GM18867 (cell line): ENCODE results near the gene CRACDL.

Experiments
- ATAC-seq: cut with Tn5 transposase; IDR thresholded peaks from one replicate; pipeline ENCODE4 v1.9.1; 2021; ENCODE audit warnings: mild to moderate bottlenecking, moderate library complexity; ENCODE audit not compliant: unreplicated experiment

Gene CRACDL

DNA sequence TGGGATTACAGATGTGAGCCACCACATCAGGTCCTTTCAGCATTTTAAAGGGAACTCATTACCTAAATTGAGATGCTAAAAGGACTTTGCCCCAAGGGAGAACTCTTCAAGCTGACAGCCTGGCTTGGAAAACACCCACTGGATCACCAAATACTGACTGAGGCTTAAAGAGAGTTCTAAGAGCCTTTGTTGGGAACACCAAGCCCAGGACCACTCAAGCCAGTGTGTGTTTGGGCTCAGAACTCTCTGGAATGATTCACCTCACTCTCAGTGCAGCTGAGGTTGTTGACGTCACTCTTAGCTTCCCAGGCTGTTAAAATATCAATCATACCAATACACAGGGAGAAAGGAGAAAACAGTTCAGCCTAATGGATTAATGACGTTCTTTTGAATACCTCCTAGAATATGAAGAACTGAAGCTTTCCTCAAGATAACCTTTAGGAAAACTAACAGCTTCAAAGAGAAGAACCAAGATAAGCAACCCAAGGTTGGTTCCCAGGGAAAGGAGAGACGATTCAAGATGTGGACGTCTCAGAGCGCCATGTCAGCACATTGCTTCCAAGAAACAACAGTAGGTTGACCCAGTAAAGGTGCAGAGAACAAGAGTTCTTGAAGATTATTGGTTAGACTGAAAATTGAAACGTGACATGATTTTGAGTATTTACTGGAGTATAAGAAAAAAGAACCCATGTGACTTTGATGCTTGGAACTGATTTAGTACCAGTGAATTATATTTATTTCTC is 157.1 kb downstream of the CRACDL start:
- ATAC-seq = no peak

DNA sequence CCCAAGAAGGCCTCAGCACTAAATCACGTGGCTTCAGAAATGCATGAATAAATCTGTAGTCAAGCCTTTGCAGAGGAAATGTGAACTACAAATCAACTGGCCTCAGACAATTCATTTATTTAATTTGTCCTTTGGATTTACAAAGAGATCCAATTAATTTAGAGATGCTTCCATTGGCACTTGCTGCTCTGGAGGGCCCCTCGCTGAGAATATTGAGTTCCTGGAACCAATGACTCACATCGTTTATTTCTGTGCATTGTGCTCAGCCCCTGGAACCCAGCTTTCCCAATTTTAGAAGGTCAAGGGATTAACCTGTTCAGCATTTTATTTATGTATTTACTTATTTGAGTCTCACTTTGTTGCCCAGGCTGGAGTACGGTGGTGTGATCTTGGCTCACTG is 157.9 kb downstream of the CRACDL start:
- no peak for ATAC-seq

DNA sequence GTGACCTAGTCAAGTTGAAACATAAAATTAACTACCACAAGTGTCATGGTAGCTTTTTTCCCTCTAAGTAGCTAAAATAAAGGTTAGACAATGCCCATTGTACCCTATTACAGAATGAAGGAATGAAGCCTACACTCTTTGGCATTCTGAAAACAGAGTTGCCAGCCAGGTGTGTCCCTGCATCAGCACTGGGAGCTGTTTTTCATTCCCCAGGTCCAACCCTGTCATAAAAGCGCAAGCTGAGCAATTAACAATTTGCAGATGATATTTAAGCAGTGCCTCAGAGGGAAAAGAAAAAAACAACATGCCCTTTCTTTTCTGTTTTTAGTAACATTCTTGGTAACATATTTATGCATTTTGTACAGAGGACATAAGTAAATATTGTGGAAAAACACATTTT is 158.3 kb downstream of the CRACDL start:
- no peak for ATAC-seq

DNA sequence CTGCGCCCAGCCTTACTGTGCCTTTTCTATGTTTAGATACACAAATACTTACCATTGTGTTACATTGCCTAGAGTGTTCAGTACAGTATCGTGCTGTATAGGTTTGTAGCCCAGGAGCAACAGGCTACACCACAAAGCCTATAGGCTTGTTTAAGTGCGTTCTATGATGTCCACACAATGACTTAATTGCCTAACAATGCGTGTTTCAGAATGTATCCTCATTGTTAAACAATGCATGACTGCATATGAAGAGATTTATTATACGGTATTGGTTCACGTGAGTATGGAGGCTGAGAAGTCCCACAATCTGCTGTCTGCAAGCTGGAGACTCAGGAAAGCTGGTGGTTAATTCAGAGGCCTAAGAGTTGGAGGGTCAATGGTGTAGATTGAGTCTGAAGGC is 158.9 kb downstream of the CRACDL start:
- no peak for ATAC-seq

DNA sequence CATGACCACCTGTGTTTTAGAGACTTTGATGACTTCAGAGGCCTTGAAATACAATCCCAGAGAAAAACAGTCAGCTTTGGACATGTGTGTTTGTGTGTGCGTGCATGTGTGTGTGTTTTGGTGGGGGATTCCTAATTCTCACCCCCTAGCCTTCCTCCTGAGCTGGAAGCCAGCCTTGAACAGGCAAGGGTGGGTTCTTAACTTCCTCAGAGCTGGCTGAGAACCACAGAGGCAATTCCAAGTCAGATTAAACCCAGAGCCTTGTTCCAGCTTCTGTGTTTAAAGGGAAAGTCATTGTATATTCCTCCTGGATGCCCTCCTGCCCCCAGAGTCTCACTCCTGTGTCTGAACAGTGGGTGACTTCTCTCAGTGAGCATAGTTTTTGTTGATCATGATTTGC is 159.9 kb downstream of the CRACDL start:
- no peak for ATAC-seq

DNA sequence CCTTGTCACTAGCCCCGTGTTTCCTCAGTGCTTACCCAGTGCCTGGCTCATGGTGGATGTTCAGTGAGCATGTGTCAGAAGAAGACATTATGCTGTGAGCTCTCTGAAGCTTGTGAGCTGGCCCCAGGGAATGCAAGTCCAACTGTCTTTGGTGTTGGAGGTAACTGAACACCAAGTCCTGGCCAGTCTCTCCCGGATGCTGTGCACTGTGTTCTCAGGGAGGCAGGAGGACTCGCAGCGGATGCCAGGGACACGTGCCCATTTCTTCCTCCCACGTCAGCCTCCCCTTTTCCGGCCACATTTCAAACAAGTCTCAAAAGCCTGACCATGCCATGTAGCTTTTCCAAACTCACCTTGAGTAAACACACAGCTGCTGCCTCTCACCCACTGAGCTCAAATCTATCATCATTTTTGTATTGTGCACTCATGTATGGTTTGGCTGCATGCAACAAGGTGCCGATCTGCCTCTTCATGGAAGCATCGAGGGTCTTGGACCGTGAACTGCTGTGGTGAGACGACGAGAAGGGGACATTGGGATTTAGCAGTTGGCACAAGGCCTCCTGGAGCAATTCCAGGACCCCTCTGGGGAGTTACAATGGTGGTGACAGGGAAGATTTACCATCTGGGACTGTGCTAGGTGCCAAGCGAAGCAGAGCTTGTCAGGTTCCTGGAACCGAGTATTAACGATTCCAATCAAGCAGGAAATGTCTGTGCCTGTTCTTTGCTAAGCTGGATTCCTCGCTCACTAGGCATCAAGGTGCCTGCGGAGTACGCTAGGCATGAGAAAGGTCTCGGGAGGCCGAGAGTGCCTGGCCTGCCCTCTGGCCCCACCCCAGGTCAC is 160.7 kb downstream of the CRACDL start:
- ATAC-seq = no peak

DNA sequence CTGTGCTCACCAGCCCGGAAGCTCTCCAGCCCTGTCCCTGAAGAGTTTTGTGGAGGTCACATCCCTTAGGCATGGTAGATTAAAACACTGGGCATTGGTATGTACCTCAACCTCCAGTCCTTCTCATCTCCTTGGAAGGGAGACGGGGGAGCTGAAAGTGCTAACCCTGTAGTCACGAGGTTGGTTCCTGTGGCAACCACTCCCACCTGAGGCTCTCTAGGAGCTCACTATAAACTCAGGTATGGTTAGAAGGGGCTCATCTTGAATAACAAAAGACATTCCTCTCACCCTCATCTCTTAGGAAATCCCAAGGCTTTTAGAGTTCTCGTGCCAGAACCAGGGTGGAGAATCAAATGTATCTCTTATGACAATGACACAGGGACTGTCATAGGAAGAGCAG is 162.1 kb downstream of the CRACDL start:
- no peak for ATAC-seq

DNA sequence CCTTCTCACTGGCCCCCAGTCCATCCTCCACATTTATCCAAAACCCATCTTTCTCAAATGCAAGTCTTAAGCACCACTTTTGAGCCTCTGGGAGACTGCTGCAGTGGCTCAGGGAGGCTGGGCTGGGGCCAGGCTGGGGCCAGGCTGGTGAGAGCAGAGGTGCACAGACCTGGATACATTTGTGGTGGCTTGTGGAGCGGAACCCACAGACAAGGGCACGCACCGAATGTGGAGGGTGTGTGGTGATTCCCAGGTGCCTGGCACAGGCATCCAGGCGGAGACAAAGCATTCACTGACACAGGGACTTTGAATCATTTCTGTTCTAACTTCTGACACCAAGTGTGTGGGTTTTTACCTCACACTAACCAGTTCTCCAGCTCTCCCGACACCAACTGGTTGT is 162.9 kb downstream of the CRACDL start:
- no peak for ATAC-seq

DNA sequence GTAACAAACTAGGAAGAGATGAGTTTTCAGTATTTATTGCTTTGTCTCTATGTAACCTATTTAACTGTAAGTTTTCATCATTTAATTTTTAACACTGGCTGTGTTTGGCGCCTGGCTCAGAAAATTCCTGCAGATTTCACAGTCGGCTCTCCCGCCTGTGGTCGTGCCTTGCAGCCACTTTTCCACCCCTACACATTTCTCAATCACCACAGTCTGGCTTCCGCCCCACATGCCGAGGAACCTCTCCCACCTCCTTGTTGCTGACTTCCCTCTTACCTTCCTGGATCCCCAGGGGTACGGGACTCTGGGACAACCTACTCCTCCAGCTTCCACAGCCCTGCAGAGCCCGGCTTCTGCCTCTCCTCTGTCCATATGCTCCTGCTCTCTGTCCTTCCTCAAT is 163.5 kb downstream of the CRACDL start:
- no peak for ATAC-seq

DNA sequence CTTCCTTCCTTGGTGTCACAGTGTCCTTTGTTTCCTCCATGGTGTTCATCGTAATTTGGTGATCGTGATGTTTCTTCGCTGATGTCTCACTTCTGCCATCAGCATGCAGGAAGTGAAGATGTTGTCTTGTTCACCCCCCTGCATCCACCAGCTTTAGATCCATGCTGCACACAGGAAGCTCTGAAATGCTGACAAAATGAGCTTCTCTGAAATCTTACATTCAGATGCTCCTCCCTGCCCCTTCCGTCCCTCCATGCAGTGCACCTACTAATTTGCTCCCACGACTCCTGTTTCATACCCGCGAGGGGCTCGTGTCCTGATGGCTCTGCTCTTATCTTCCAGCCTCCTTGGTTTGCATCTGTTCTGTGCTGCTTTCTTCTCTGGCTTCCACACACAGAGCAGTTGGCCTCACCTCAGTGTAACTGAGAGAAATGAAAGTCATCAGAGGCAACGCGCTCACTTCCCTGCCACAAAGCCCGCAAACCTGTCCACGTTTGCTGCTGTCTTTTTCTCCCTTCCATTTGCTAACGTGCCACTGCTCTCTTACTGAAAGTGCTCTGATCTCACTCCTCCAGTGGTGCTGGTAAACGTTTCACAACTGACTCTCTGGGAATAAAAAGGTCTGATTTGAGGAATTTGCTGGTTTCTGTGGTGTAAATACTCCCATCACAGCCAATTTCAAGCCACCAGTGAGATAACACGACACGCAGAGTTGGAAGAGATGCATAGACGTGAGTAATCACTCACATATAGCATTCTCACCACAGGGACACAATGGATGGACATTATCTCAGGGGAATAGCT is 164.1 kb downstream of the CRACDL start:
- ATAC-seq = peak; percentile 57

DNA sequence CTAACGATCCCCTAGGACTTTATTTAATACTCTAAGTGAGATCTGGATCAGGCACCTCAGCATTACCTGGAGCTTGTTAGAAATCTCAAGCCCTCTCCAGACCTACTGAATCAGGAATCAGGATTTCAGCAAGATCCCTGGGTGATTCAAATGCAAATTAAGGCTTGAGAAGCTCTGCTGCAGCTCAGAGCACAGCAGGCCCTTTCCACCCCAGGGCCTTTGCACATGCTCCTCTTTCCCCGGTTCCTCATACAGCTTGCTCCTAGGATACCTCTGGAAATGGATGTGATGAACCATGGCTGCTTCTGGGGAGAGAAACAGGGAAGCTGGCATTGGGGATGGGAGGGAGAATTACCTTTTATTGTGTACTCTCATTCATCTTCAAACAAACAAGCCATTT is 164.8 kb downstream of the CRACDL start:
- no peak for ATAC-seq

DNA sequence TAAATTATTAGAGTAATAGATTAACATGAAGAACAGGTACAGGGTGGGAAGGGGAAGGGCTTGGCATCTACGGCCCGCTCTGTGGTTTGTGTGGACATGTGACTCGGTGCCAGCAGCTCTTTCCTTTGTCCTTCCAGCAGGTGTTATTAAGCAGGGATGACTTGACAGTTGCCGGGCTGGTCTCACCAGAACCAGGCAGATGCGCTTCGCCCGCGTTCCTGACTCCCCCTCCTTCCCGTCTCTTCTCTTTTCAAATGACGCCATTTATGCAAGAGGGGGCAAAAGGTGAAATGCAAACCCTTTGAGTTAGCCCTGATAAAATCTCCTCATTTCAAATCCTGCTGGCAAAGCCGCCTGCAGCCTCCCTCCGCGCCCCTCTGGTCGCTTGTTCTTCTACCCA is 166.2 kb downstream of the CRACDL start:
- no peak for ATAC-seq

DNA sequence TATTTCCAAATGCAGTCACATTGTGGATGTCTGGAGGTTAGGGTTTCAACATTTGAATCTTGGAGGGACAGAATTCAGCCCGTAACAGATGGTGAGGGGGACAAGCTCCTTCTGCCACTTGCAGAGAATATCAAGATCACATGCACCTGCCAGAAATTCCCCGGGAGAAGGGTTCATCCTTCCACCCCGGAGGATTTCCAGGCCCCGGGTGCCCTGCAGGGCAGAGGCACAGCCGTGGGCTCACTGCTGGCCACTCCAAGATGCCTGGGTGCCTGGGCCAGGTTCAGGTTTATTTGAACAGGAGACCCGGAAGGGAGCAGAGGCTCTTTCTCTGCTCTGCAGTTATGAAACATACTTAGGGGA is 166.9 kb downstream of the CRACDL start:
- ATAC-seq = no peak

DNA sequence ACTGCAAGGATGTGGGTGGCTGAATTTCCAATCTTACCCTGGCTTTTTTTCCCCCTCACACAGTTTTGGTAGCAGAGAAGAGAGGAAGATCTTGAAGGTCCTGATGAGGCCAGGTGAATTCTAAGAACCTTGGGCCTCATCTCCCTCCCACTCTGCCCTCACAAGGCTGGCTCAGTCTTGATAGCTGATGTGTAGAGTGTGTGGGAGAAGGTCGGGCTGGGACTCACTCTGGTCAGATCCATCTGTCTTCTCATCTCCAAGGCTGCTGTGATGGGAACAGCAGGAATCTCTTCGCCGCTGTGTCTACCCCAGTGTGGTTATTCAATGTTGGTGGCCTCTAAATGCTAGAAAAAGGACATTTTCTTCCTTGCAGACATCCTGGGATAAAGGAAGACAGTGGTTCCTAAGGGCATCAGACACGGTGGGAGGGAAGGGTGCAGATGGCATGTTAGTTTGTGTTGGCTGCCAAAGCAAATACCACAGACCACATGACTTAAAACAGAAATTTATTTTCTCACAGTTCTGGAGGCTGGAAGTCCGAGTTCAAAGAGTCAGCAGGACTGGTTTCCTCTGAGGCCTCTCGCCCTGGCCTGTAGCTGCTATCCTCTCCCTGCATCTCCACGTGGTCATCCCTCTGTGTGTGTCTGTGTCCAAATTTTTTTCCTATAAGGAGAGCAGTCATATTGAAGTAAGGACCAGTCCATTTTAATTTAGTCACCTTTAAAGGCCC is 167.5 kb downstream of the CRACDL start:
- no peak for ATAC-seq

DNA sequence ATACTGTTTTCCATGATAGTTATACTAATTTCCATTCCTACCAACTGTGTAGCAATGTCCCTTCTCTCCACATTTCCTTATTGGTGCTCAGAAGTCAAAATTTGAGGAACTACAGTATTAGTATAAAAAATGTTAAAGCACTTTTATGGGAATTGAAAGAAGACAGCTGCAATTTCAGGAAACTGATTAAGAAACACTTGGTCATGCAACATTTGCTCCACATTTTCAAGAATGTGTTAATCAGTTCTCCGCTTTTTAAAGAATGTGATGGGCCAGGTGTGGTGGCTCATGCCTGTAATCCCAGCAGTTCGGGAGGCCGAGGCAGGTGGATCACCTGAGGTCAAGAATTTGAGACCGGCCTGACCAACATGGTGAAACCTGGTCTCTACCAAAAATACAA is 171.5 kb downstream of the CRACDL start:
- no peak for ATAC-seq

DNA sequence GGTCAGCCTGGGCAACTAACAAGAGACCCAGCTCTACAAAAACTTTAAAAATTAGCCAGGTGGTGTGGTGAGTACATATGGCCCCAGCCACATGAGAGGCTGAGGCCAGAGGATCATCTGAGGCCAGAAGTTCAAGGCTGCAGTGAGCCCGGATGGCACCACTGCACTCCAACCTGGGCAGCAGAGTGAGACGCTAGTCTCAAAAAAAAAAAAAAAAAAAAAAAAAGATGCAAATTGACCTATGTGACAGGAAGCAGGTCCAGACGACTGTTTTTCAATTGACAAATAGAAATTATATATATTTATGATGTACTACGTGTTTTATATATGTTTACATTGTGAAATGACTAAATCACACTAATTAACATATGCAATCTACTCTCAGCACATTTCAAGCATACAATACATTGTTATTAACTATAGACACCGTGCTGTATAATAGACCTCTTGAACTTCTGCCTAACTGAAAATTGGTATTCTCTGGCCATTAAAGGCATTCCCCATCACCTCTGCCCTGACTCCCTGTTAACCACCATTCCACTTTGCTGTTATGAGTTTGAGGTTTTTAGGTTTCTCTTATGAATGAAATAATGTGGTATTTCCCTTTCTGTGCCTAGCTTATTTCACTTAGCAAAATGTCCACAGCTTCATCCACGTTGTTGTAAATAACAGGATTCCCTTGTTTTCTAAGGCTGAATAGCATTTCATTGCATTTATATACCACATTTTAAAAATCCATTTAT is 172.6 kb downstream of the CRACDL start:
- no peak for ATAC-seq

DNA sequence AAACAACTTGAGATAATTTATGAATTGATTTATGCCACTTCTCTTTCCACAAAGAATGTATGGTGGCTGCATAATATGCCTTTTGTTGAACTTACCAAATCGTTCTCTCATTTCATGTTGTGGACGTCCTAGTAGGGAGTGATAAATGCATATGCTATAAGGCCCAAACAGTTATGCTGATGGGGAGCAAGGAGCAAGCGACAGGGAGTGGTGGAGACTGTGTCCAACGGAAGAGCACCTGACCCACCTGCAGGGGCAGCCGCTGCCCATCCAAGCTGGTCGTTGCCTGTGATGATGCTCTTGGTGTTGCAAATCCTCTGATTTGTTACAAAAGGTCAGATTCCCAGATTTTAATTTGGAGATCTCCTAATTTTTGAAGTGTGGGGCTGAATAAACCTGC is 174.1 kb downstream of the CRACDL start:
- ATAC-seq = no peak

DNA sequence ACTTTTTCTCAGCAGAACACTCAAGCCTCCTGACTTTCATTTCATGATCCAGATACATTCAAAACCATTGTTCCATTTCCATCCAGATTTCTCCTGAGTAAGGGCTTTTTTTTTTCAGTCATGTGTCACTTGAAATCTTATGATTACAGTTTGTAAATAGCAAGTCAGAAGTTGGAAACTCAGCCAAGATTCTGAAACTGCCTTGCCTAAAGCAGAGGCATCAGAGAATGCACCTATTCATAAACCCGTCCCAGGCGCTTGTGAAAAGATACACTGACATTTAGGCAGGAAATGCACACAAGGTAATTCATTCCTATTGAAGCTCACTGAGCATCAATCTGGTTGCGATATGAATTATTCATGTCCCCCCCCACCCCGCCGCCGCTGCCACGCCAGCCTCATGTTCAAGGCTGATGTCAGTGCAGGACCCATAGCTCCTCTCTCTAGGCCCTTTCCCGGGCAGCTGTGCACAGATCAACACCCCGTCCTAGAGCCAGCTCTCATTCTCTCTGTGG is 174.7 kb downstream of the CRACDL start:
- ATAC-seq = no peak

DNA sequence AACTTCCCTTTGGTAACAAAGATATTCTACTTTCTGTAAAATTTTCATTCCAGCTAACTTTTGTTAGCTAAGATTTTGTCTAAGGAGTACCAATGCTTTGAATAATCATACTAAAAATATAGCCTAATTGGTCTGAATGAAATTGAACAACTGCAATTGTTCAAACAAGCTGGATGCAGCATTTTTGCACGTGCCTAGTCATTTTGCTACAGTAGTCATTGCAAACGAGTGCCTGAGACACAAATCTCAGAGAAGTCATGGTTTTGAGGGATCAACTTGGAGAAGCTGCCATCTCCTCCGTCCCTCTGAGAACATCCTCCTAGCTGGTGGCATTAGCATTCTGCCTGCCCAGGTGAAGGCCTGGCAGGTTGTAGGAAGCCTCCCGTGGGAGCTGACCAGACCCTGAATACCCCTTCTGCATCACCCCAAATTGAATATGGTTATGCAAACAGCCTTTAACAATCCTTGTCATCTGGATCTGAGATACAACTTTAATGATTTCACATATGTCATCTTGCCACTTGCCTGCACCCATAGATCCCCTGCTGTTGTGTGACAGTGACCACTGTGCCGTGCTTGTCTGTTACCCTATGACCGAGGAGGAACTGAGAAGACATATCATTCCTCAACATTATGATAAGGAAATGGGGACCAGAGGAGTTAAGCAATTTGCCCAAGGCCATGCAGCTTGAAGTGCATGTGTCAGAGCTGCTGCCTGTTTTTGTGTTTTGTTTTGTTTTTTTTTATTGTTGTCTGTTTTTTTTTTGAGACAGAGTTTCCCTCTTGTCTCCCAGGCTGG is 176.0 kb downstream of the CRACDL start:
- no peak for ATAC-seq
